Ectodermal cell (in vitro differentiated cells): ENCODE data around the gene SPDEF.

Experiments used
- H3K27ac ChIP-seq: 2 replicates; pipeline ENCODE4 v1.7.0; 2013; ENCODE audit warnings: mild to moderate bottlenecking, low read depth, low read length; ENCODE audit not compliant: insufficient read depth, poor library complexity, severe bottlenecking
- H3K27me3 ChIP-seq: 2 replicates; pipeline ENCODE4 v1.7.0; 2013; ENCODE audit warnings: mild to moderate bottlenecking, low read length; ENCODE audit not compliant: insufficient read depth, control insufficient read depth, poor library complexity, severe bottlenecking
- H3K36me3 ChIP-seq: one replicate; pipeline ENCODE4 v1.7.0; 2013; ENCODE audit warnings: low read length; ENCODE audit not compliant: control insufficient read depth, insufficient read depth
- H3K4me1 ChIP-seq: one replicate; pipeline ENCODE4 v1.7.0; 2013; ENCODE audit warnings: low read length; ENCODE audit not compliant: control insufficient read depth, insufficient read depth
- H3K4me3 ChIP-seq: 2 replicates; pipeline ENCODE4 v1.7.0; 2013; ENCODE audit warnings: low read depth, low read length, control low read depth; ENCODE audit not compliant: insufficient read depth
- H3K9me3 ChIP-seq: 2 replicates; pipeline ENCODE4 v1.7.0; 2013; ENCODE audit warnings: mild to moderate bottlenecking, low read length, moderate library complexity; ENCODE audit not compliant: control insufficient read depth
- WGBS, 2 experiments: methylation state at CpG; one replicate each; pipeline ENCODE4 v1.1.7; 2013; ENCODE audit warnings: missing lambda C conversion rate in 2 of 2; 5-methylcytosine and 5-hydroxymethylcytosine counted together

Gene SPDEF

GRCh38 chr6:34509782-34510181 lies 46.3 kb downstream of the SPDEF start:
- H3K27ac ChIP-seq = no peak overlapping the region
- 92 to 97% methylated on average over 3 to 4 of the region's 4 CpGs for WGBS, 2 experiments
- H3K4me3 ChIP-seq = no peak overlapping the region
- no peaks in the 10 kb centered on the region for H3K36me3 ChIP-seq
- H3K4me1 ChIP-seq = peaks cover 14% of the 10 kb centered on the region
- peaks cover 13% of the 10 kb centered on the region for H3K27me3 ChIP-seq
- H3K9me3 ChIP-seq = no peaks in the 10 kb centered on the region

GRCh38 chr6:34508425-34508824 lies 47.7 kb downstream of the SPDEF start:
- peaks cover 8% of the 10 kb centered on the region for H3K4me1 ChIP-seq
- no peaks in the 10 kb centered on the region for H3K9me3 ChIP-seq
- no peak overlapping the region for H3K4me3 ChIP-seq
- peaks cover 3% of the 10 kb centered on the region for H3K27me3 ChIP-seq
- 93% methylated on average over 3 of the region's 3 CpGs for WGBS, 2 experiments
- no peaks in the 10 kb centered on the region for H3K36me3 ChIP-seq
- H3K27ac ChIP-seq = no peak overlapping the region

DNA sequence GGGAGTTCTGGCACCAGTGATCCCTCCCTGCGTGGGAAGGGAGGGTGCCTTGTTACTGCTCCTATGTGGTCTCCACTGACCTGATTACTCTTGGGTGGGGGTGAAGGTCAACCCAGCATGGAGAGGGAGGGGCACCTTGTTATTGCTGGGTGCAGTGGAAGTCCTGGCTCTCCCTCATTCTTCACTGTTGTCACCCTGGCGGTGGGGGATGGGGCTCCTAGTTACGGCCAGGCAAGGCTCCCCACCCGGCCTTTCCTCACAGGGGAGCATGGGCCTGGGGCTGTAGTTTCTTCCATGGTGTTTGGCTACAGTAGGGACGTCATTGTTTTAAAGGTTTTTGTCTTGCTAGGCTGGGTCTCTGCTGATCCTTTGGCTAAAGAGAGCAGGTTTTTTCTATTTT lies 49.4 kb downstream of the SPDEF start:
- no peak overlapping the region for H3K27ac ChIP-seq
- H3K4me3 ChIP-seq = no peak overlapping the region
- no peaks in the 10 kb centered on the region for H3K9me3 ChIP-seq
- no peaks in the 10 kb centered on the region for H3K27me3 ChIP-seq
- 39 to 42% methylated on average over 5 of the region's 5 CpGs for WGBS, 2 experiments
- no peaks in the 10 kb centered on the region for H3K4me1 ChIP-seq
- no peaks in the 10 kb centered on the region for H3K36me3 ChIP-seq

- H3K27me3 ChIP-seq = no peaks in the 10 kb centered on the region
- 89 to 90% methylated on average over 10 of the region's 10 CpGs for WGBS, 2 experiments
- H3K27ac ChIP-seq = no peak overlapping the region
- H3K9me3 ChIP-seq = peaks cover 2% of the 10 kb centered on the region
- H3K4me1 ChIP-seq = no peaks in the 10 kb centered on the region
- no peak overlapping the region for H3K4me3 ChIP-seq
- no peaks in the 10 kb centered on the region for H3K36me3 ChIP-seq
Measured at GRCh38 chr6:34497411-34497810, 58.7 kb downstream of the SPDEF start.

DNA sequence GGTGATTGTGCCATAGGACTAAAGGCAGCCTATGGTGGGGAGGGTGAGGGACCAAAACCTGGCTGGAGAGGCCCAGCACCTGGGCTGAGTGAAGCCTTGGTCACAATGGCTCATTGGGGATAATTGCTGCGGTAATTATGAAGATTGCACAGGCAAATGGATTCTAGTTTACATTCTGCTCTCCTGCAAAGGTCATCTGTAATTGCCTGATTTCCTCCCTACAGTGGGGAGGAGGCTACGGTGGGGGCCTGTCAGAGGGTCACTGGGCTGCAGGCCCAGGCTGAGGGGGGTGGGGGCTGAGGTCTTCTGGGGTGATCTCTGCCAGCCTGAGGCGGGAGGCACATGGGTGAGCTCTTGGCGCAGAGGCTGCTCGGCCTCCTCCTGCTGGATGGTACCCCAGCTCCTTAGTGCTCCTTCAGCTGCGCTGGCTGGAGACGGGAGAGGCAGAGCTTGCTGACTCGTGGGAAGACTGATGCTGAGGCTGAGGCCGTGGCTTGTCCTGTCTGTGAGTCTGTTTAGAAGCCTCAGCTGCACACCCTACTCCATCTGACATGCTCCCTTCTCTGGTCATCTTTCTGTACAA lies 59.9 kb downstream of the SPDEF start:
- Histone ChIP-seq H3K4me1 (no peaks in the 10 kb centered on the region), H3K27ac (no peak overlapping the region), H3K36me3 (no peaks in the 10 kb centered on the region), H3K4me3 (no peak overlapping the region), H3K9me3 (peaks cover 2% of the 10 kb centered on the region), H3K27me3 (no peaks in the 10 kb centered on the region)
- 77 to 80% methylated on average over 9 of the region's 9 CpGs for WGBS, 2 experiments

GRCh38 chr6:34494973-34495372 lies 61.2 kb downstream of the SPDEF start:
- Histone ChIP-seq H3K36me3 (no peaks in the 10 kb centered on the region), H3K27ac (no peak overlapping the region), H3K4me1 (no peaks in the 10 kb centered on the region), H3K27me3 (no peaks in the 10 kb centered on the region), H3K4me3 (no peak overlapping the region), H3K9me3 (no peaks in the 10 kb centered on the region)
- 95 to 96% methylated on average over 2 to 3 of the region's 3 CpGs for whole genome bisulfite sequencing, 2 experiments

DNA sequence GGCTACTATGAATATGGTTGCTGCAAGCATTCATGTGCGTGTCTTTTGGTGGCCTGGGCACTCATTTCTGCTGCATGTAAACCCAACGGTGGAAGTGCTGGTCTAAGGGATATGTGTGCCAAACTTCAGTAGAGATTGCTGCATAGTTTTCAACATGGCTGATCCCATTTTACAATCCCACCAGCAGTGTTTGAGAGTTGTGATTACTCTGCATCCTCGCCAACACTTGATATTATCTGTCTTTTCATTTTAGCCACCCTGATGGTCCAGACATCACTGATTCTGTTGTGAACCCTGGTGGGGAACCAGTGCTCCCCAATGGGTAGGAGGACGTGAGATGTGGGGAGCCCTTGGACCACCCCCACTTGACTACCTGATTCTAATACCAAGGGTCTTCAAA lies 62.8 kb downstream of the SPDEF start:
- H3K36me3 ChIP-seq = no peaks in the 10 kb centered on the region
- H3K9me3 ChIP-seq = no peaks in the 10 kb centered on the region
- H3K27ac ChIP-seq = no peak overlapping the region
- H3K27me3 ChIP-seq = no peaks in the 10 kb centered on the region
- WGBS, 2 experiments = 89 to 95% methylated on average over 4 of the region's 4 CpGs
- no peak overlapping the region for H3K4me3 ChIP-seq
- no peaks in the 10 kb centered on the region for H3K4me1 ChIP-seq

DNA sequence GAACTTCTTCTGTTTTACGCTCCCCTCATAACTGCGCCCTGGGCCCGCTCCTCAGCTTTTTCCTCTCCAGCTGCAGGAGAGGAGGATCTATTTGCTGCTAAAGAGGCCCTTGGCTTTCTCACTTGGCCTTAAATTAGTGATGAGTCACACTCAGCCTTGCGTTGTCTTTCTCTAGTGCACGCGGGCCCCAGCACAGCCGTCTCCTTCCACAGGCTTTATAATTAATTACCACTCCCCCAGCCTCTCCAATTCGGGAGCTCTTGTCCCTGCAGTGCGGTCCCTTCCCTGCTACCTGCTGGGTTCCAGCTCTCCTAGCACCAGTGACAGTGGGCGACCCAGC lies 65.1 kb downstream of the SPDEF start:
- no peaks in the 10 kb centered on the region for H3K36me3 ChIP-seq
- H3K27ac ChIP-seq = no peak overlapping the region
- no peaks in the 10 kb centered on the region for H3K4me1 ChIP-seq
- no peaks in the 10 kb centered on the region for H3K9me3 ChIP-seq
- H3K27me3 ChIP-seq = no peaks in the 10 kb centered on the region
- WGBS, 2 experiments = 62 to 65% methylated on average over 10 of the region's 10 CpGs
- H3K4me3 ChIP-seq = no peak overlapping the region

DNA sequence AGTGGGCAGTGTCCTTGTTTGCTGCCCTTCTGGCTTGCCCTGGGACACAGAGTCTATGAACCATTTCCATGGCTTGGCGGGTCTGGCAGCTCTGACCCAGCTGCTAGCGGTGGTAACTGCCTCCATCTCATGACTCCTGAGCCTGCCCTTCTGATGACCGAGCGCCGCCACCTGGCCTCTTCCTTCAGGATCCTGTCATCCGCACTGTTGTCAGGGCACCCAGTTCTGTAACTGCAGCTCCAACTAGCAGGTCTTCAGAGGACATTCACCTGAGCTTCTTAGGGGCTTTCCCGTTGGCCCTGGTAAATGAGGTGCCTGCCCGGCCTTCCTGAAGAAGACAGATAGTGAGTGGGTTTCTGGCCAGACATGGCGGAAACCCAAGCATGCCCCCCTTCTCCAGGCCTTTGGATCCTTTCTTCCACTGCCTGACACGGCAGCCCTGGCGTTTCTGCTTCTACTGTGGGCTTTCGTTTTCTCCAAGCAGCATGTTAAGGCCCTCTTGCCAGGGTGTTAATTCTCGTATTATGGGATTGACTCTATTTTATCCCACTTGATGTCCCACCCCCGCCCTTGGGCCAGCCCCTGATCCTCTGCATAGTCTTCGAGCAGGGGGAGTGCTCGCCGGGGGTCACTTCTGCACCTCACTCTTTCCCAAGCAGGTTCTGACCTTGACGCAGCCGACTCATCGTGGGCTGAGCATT lies 65.6 kb downstream of the SPDEF start:
- H3K27ac ChIP-seq = no peak overlapping the region
- no peak overlapping the region for H3K4me3 ChIP-seq
- no peaks in the 10 kb centered on the region for H3K9me3 ChIP-seq
- H3K4me1 ChIP-seq = no peaks in the 10 kb centered on the region
- H3K27me3 ChIP-seq = no peaks in the 10 kb centered on the region
- no peaks in the 10 kb centered on the region for H3K36me3 ChIP-seq
- 89% methylated on average over 20 of the region's 20 CpGs for WGBS, 2 experiments

- no peaks in the 10 kb centered on the region for H3K27me3 ChIP-seq
- 92 to 97% methylated on average over 9 of the region's 9 CpGs for WGBS, 2 experiments
Measured at GRCh38 chr6:34489207-34489805, 66.8 kb downstream of the SPDEF start.

More at GRCh38 chr6:34489207-34489805, 66.8 kb downstream of the SPDEF start:
- H3K9me3 ChIP-seq = no peaks in the 10 kb centered on the region
- H3K36me3 ChIP-seq = no peaks in the 10 kb centered on the region
- H3K27ac ChIP-seq = no peak overlapping the region
- H3K4me1 ChIP-seq = no peaks in the 10 kb centered on the region
- H3K4me3 ChIP-seq = no peak overlapping the region
